Pons (tissue), 1 donor: ENCODE data around the gene REEP3.

ENCODE experiments used
- DNase-seq: peaks from one replicate; pipeline ENCODE4 v3.0.0-alpha.2; 2016; ENCODE audit warnings: low spot score

The REEP3 gene

GRCh38 chr10:63665670-63666134 is 144.5 kb downstream of the REEP3 start:
- no peak for DNase-seq

- DNase-seq = no peak
Observed at GRCh38 chr10:63666836-63667383, 145.7 kb downstream of the REEP3 start.

- DNase-seq = no peak
Observed at GRCh38 chr10:63667596-63668480, 146.6 kb downstream of the REEP3 start.

- peak; percentile 15 for DNase-seq
Observed at GRCh38 chr10:63670291-63670898, 149.2 kb downstream of the REEP3 start.

DNA sequence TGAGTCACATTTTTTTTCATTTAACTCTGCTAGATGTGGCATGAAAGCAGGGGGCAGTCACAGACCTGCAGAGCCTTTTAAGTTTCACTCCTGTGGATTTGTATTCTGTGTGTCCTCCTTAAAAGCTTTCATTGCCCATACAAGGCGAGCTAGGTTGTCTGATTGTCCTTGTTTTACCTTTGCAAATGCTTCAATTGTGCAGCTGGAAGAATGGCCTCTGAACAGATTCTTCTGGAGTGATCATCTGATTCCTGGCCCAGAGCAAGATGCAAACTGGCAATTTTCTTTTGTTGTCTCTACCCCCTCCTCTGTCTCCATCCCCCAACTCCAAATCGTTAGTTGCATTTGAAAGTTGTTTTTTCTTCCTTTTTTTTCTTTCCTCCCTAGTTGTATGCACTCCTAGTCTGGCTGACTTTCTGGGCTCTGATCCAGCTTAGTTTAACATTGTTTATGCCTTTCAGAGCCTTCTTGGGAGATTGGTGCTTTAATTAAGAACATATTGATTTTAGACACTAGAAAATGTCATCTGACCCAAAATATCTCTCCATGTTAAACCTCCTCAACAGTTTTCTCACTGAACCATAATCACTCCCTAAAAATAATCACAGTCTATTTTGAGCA is 150.2 kb downstream of the REEP3 start:
- DNase-seq = peak; percentile 57

DNA sequence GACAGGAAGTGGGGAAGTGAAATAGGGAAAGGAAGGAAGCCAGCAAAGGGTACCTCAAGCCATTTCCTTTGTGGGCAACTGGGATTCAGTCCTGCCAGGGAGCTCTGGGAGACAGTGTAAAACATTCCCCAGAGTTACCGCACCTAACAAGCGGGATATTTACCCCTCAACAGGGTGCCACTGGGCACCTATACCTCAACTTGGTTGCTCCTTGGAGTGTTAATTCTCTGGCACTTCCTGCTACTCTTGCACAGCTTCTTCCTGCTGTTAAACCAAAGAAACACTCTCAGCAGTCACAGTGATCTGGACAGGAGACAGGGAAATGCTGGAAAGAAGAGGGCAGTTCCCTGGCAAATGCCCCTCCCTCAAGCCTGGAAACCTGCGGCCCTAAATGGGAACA is 151.3 kb downstream of the REEP3 start:
- no peak for DNase-seq

- DNase-seq = no peak
Observed at GRCh38 chr10:63673246-63673645, 152.0 kb downstream of the REEP3 start.

DNA sequence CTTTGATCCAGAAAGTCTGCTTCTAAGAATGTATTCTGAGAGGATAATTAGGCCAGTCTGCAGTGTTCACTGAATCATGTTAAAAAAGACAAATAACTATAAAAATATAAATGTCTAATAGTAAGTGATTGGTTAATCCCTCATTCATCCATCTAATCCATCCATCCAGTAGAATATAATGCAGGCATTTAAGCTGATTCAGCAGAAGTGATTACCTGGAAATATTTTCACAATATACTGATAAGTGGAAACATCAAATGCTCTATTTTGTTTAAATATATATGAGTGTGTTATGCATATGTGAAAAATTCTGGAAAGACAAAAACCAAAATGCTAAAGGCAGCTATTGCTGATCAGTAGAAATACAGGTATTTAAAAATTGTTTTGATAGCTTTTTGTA is 152.6 kb downstream of the REEP3 start:
- DNase-seq = no peak
